Loucy (cell line): Measurements from ENCODE around the gene KRT1.

Experiments
- H2AFZ ChIP-seq: fragments of 200-600 bp; sonication (generic); 2 replicates; pipeline ENCODE4 v1.6.0; 2016; ENCODE audit warnings: antibody characterized with exemption, mild to moderate bottlenecking, low read length, moderate library complexity
- H3F3A ChIP-seq: fragments of 200-600 bp; 2 replicates; pipeline ENCODE4 v1.6.0; 2016; ENCODE audit warnings: antibody characterized with exemption, low read depth, mild to moderate bottlenecking
- H3K27me3 ChIP-seq: fragments of 200-600 bp; sonication (generic); 2 replicates; pipeline ENCODE4 v1.6.1; 2014; ENCODE audit warnings: low read length, mild to moderate bottlenecking; ENCODE audit not compliant: insufficient read depth, poor library complexity, severe bottlenecking
- H3K36me3 ChIP-seq: fragments of 200-600 bp; sonication (generic); 2 replicates; pipeline ENCODE4 v1.6.1; 2016; ENCODE audit warnings: low read length; ENCODE audit not compliant: insufficient read depth
- H3K4me1 ChIP-seq: fragments of 200-600 bp; sonication (generic); 2 replicates; pipeline ENCODE4 v1.5.1; 2014; ENCODE audit warnings: low read length, mild to moderate bottlenecking; ENCODE audit not compliant: insufficient read depth, poor library complexity, severe bottlenecking
- H3K4me2 ChIP-seq: fragments of 200-600 bp; sonication (generic); 2 replicates; pipeline ENCODE4 v1.6.0; 2014; ENCODE audit warnings: antibody characterized with exemption, low read length, low read depth, mild to moderate bottlenecking; ENCODE audit not compliant: poor library complexity, severe bottlenecking
- H3K4me3 ChIP-seq: fragments of 200-600 bp; sonication (generic); 2 replicates; pipeline ENCODE4 v1.5.1; 2014; ENCODE audit warnings: low read length, mild to moderate bottlenecking, mixed read lengths; ENCODE audit not compliant: poor library complexity, severe bottlenecking
- H3K79me2 ChIP-seq: fragments of 200-600 bp; sonication (generic); 2 replicates; pipeline ENCODE4 v1.6.1; 2014; ENCODE audit warnings: low read length; ENCODE audit not compliant: insufficient read depth
- H3K9ac ChIP-seq: fragments of 200-600 bp; sonication (generic); 2 replicates; pipeline ENCODE4 v1.6.0; 2014; ENCODE audit warnings: mild to moderate bottlenecking, low read depth, low read length, moderate library complexity; ENCODE audit not compliant: poor library complexity, severe bottlenecking
- H3K9me2 ChIP-seq: fragments of 200-600 bp; sonication (generic); replicated peaks from 2 replicates; pipeline ENCODE4 v1.6.1; 2016; ENCODE audit warnings: low read depth, low read length, mixed read lengths
- H3K9me3 ChIP-seq: fragments of 200-600 bp; sonication (generic); 2 replicates; pipeline ENCODE4 v1.6.1; 2014; ENCODE audit warnings: mild to moderate bottlenecking, antibody characterized with exemption, low read length, low read depth; ENCODE audit not compliant: insufficient read depth
- H4K20me1 ChIP-seq: fragments of 200-600 bp; sonication (generic); 2 replicates; pipeline ENCODE4 v1.6.0; 2014; ENCODE audit warnings: antibody characterized with exemption, low read length, mild to moderate bottlenecking; ENCODE audit not compliant: insufficient read depth, poor library complexity, severe bottlenecking
- EZH2phosphoT487 ChIP-seq: fragments of 200-600 bp; IDR thresholded peaks from 2 replicates; pipeline ENCODE4 v1.6.1; 2018; ENCODE audit warnings: antibody characterized with exemption, mild to moderate bottlenecking, moderate library complexity, borderline replicate concordance
- TF ChIP-seq, protein P1 (sequence below): fragments of 200-600 bp; sonication (generic); conservative IDR thresholded peaks from 2 replicates; pipeline ENCODE4 v1.5.1; 2014; ENCODE audit warnings: mild to moderate bottlenecking, antibody characterized with exemption, low read length

KRT1 gene

DNA sequence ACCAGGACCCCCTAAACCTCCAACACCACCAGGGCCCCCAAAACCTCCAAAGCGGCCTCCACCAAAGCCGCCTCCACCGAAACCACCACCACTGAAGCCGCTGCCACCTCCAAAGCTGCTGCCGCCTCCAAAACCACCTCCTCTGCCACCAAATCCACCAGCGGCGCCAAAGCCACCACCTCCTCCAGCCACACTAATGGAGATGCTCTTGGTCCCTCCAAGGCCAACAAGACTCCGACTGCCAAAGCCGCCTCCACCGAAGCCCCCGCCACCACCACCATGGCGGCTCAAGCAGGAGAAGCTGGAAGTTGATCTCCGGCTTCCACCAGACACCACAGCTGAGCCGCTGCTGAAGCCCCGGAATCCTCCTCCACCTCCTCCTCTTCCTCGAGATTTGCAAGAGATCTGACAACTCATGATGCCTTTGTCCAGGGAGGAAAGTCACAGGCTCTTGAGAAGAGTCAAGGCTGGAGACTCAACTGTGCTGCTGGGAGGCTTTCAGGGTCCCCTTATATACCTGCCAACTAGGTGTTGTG is 28.4 kb downstream of the KRT1 start, which contains the start of gene KRT2:
TSS of gene KRT2 (minus strand) at position 486 of the 536 bp plus-strand sequence. CDS start at position 417, 69 bp downstream.
- H3K79me2 ChIP-seq = no peaks in the 10 kb centered on the region
- H2AFZ ChIP-seq = no peak within 1 kb of the TSS
- TF ChIP-seq EZH2phosphoT487 = no peak
- TF ChIP-seq, protein P1, sequence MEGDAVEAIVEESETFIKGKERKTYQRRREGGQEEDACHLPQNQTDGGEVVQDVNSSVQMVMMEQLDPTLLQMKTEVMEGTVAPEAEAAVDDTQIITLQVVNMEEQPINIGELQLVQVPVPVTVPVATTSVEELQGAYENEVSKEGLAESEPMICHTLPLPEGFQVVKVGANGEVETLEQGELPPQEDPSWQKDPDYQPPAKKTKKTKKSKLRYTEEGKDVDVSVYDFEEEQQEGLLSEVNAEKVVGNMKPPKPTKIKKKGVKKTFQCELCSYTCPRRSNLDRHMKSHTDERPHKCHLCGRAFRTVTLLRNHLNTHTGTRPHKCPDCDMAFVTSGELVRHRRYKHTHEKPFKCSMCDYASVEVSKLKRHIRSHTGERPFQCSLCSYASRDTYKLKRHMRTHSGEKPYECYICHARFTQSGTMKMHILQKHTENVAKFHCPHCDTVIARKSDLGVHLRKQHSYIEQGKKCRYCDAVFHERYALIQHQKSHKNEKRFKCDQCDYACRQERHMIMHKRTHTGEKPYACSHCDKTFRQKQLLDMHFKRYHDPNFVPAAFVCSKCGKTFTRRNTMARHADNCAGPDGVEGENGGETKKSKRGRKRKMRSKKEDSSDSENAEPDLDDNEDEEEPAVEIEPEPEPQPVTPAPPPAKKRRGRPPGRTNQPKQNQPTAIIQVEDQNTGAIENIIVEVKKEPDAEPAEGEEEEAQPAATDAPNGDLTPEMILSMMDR = no peak
- H3K4me3 ChIP-seq = no peak within 1 kb of the TSS
- no peaks in the 10 kb centered on the region for H3K9me2 ChIP-seq
- no peaks in the 10 kb centered on the region for H3K27me3 ChIP-seq
- H3K4me2 ChIP-seq = no peak within 1 kb of the TSS
- no peak within 1 kb of the TSS for H3K9ac ChIP-seq
- no peaks in the 10 kb centered on the region for H3K36me3 ChIP-seq
- peaks cover 33% of the 10 kb centered on the region for H3K4me1 ChIP-seq
- no peaks in the 10 kb centered on the region for H3F3A ChIP-seq
- H3K9me3 ChIP-seq = no peaks in the 10 kb centered on the region
- no peaks in the 10 kb centered on the region for H4K20me1 ChIP-seq

DNA sequence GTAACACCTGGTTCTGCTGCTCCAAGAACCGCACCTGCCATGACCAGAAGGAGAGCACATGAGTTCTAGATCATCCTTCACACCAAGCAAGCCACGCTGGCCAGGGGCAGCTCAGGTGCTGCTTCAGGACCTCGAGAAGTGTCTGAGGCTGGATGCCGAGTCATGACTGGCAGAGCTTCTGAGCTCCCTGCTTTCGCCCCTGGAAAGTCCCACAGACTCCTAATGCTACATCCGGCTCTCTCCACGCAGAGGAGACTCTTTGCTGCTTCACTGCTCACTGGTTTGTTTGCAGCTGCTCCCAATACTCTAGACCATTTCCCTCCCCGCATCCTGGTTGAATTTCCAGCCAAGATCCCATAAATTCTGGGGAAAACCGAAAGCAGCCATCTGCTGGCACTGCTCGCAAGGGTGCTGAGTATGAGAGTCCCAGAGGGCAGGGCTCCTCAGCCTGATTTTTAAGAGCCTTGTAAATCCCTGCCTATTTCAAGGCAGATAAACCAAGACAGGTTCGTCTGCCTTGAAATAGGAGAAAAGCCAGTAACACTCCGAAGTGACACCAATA is 29.6 kb downstream of the KRT1 start:
- Histone ChIP-seq H3K36me3 (no peaks in the 10 kb centered on the region), H3K9me2 (no peaks in the 10 kb centered on the region)
- TF ChIP-seq, protein P1 = no peak

DNA sequence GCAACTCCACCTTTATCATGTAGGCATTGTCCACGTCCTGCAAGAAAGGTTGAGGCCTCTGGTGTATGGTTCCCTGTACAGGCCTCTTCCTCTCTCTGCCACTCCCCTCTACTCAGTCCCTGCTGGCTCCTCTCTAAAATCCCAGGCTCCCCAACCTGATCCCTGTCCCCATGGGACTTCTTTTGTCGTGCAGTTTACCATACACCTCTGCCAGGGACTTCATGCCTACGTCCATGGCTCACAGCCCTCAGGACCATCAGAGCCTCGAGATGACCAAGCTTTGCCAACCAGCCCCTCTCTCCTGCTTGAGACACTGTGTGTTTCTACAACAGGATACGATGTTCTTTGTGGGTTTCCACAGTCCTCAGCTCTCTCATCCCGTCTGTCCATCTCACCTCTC is 31.1 kb downstream of the KRT1 start:
- H3K9ac ChIP-seq = no peak overlapping the region
- no peaks in the 10 kb centered on the region for H3K27me3 ChIP-seq
- H3K9me2 ChIP-seq = no peaks in the 10 kb centered on the region
- no peak overlapping the region for H3K4me2 ChIP-seq
- H3K4me3 ChIP-seq = no peak overlapping the region
- no peaks in the 10 kb centered on the region for H3K9me3 ChIP-seq
- no peaks in the 10 kb centered on the region for H4K20me1 ChIP-seq
- TF ChIP-seq, protein P1 = no peak
- TF ChIP-seq EZH2phosphoT487 = no peak
- H2AFZ ChIP-seq = peak overlapping the region; percentile 14
- H3K36me3 ChIP-seq = no peaks in the 10 kb centered on the region
- peaks cover 52% of the 10 kb centered on the region for H3K4me1 ChIP-seq
- H3F3A ChIP-seq = no peaks in the 10 kb centered on the region
- no peaks in the 10 kb centered on the region for H3K79me2 ChIP-seq

More for the DNA sequence above, 29.6 kb downstream of the KRT1 start:
- Histone ChIP-seq H3K9me3 (no peaks in the 10 kb centered on the region), H3K79me2 (no peaks in the 10 kb centered on the region), H3K4me1 (peaks cover 45% of the 10 kb centered on the region), H3K9ac (no peak overlapping the region), H4K20me1 (no peaks in the 10 kb centered on the region), H2AFZ (no peak overlapping the region), H3K27me3 (no peaks in the 10 kb centered on the region), H3K4me2 (no peak overlapping the region), H3K4me3 (no peak overlapping the region), H3F3A (no peaks in the 10 kb centered on the region)
